GM18517 (cell line): ENCODE data around the gene NAXE.
"Not testable (repeated sequence)": the region's sequence is repeated elsewhere in the genome, so short reads cannot be mapped to it uniquely, and the experiment has no call there.

Experiments
- ATAC-seq: cut with Tn5 transposase; IDR thresholded peaks from one replicate; pipeline ENCODE4 v1.9.1; 2021; ENCODE audit warnings: mild to moderate bottlenecking, moderate library complexity; ENCODE audit not compliant: unreplicated experiment

NAXE gene

GRCh38 chr1:156566436-156566835 is 25.1 kb upstream of the NAXE start:
- no peak for ATAC-seq

- no peak for ATAC-seq
Observed at GRCh38 chr1:156571261-156571852, 20.2 kb upstream of the NAXE start.

- no peak for ATAC-seq
Observed at GRCh38 chr1:156571919-156572662, 19.5 kb upstream of the NAXE start, which contains the start of gene IQGAP3. IQGAP3 (minus strand) TSS chr1:156572565; CDS start chr1:156572529, 36 bp downstream.

- no peak for ATAC-seq
Observed at GRCh38 chr1:156572663-156573018, 18.9 kb upstream of the NAXE start.

- ATAC-seq = no peak
Observed at GRCh38 chr1:156574039-156574633, 17.4 kb upstream of the NAXE start.

- no peak for ATAC-seq
Observed at GRCh38 chr1:156577550-156577949, 14.0 kb upstream of the NAXE start.

DNA sequence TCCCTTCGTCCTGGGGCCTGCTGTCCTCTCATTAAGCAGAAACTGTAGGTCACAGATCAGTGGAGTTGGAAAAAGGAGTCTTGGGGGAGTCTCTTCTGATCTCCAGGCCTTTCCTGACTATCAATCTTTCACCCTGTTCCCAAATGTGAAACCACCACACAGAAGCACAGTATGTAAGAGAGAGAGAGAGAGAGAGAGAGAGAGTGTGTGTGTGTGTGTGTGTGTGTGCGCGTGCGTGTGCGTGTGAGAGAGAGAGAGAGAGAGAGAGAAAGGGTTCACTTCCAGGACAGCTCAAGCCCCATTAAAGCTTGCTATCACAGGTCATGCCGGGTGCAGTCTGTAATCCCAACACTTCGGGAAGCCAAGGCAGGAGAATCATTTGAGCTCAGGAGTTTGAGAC is 13.5 kb upstream of the NAXE start:
- no peak for ATAC-seq

DNA sequence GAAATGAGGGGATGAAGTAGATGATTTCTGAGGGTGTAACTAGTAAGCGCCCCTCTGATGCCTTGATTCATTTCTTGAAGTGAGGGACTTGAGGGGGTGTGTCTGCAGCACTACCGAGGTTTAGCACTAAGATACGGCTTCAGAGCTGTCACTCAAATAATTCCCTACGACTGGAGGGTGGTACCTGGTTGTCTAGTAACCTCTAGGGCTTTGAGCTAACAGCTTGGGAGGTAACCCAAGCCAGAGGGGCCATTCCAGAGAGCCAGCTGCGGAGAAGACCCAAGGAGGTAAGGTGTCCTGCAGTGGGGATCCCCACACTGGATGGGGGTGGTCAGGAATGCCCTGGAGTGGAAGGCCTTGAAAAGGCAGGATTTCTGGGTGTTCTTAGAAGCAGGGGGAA is 12.1 kb upstream of the NAXE start, which contains the start of gene TTC24:
Gene TTC24 (plus strand): TSS at position 252 of the 400 bp plus-strand sequence. CDS start 1,642 bp downstream, outside the sequence.
- ATAC-seq = no peak

- no peak for ATAC-seq
Observed at GRCh38 chr1:156581661-156582387, 9.8 kb upstream of the NAXE start.

DNA sequence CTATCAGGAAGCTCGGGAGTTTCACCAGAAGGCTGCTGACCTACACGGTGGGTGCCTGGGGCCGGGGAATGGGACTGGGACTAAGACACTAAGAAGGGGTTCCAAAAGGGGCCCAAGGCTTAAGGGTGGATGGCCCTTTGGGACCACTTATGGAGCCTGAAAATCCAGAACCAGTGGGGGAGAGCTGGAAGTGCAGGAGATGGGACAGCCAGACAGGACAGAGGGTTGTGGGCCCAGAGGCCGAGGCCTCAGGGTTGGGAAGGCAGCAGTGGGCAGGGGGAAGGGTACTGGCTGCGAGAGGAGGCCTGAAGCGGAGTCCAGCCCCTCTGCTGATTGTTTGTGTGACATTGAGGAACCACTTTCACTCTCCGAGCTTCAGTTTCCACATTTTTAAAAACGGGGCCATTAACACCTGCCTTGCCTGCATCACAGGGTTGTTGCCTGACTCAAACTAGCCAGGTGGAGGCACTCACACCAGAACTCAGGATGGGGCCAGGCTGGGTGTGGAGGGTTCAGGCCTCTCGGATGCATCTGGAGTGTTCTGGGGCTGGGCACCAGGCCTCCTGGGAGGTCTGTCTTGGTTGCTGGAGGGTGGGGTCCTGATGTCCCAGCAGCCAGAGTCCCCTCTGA is 9.1 kb upstream of the NAXE start:
- no peak for ATAC-seq

GRCh38 chr1:156583821-156584622 is 7.6 kb upstream of the NAXE start:
- no peak for ATAC-seq

DNA sequence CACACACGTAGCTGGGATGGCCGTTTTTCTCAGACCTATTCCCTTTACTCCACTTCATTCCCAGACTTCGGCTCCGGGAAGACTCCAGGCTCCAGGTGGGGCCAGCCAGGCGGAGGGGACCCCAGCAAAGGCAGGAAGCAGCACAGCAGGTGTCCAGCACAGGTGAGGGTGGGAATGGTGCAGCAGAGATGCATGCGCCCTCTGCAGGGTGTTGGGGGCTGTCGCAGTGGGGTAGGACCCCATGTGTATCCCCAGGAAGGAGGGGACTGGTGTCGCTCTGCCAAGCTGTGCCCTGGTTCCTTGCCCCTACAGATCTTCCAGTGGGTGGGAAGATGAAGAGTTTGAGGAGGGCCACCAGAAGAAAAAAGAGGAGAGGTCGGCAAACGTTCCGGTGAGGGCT is 6.8 kb upstream of the NAXE start:
- ATAC-seq = no peak

GRCh38 chr1:156586323-156586722 is 5.3 kb upstream of the NAXE start:
- ATAC-seq = no peak

DNA sequence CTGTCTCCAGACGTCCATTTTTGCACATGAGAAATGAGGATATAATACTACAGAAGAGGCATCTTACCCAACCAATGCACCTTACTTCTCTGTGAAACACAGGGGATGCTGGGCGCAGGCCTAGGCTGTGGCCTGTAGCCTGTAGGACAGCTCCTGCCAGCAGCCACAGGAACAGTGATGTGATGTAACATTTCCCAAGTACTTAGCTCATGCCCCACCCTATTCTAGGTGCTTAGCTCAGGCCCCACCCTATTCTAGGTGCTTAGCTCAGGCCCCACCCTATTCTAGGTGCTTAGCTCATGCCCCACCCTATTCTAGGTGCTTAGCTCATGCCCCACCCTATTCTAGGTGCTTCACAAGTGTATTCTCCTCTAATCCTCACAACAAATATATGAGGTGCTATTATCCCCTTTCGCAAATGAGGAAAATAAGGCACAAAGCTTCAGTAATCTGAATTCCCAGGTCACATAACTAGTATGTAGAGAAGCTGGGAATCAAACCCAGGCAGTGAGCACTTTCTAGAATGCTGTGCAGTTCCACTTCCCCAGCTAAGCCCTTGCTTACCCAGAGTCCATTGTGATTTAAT is 4.6 kb upstream of the NAXE start:
- no peak for ATAC-seq

DNA sequence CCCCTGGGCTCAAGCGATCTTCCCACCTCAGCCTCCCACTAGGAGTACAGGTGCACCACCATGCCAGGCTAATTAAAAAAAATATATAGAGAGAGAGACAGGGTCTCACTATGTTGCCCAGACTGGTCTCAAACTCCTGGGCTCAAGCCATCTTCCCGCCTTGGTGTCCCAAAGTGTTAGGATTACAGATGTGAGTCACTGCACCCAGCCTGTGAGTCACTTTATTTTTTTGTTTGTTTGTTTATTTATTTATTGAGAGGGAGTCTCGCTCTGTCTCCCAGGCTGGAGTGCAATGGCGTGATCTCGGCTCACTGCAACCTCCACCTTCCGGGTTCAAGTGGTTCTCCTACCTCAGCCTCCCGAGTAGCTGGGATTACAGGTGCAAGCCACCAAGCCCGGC is 3.6 kb upstream of the NAXE start:
- ATAC-seq = not testable (repeated sequence)

- ATAC-seq = no peak
Observed at GRCh38 chr1:156589546-156589945, 2.0 kb upstream of the NAXE start.

GRCh38 chr1:156590326-156591180 is 1.0 kb upstream of the NAXE start:
- ATAC-seq = no peak

DNA sequence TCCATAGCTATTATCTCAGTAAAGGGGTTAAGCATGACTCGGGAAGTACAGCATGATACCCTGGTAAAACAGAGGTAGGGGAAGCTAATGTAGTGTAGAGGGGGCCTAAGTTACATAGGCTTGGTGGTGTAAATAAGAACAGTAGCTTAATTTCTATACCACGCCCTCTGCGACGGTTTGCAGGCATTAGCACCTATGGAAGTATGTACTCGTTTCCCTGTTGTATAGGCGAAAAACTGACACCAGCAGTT is 470 bp upstream of the NAXE start:
- ATAC-seq = peak; percentile 19
